Measurements from ENCODE around the gene SYT6. TPM values are rescaled to one million over a fixed set of nuclear protein-coding genes. Genes with fewer than 3 reads are reported as not detected.
A peak's percentile ranks its signal among the peaks of the same experiment; 100 is the strongest.

The SYT6 gene
- total and polyA plus RNA-seq, 7 experiments from 2014 or later: not detected

- no peak for ATAC-seq
- H3K27ac ChIP-seq (ENCODE audit: low read depth, low read length): no peak overlapping the region
- DNase-seq: no peak
- ChIA-PET POLR2A (no interaction called here), CTCF (no interaction called here)
- no peak overlapping the region for H3K27ac Mint-ChIP-seq
- H3K9me3 Mint-ChIP-seq: peaks cover 0 to 10% (median 0%) of the 10 kb centered on the region in 11 donors
- no peaks in the 10 kb centered on the region for H3K36me3 ChIP-seq (ENCODE audit: control insufficient read depth in 2 of 3, insufficient read depth in 3 of 3, low read length in 3 of 3)
- H3K36me3 Mint-ChIP-seq: peaks cover 0 to 5% (median 4%) of the 10 kb centered on the region in 5 donors
- no peaks in the 10 kb centered on the region for H3K27me3 ChIP-seq (ENCODE audit: control insufficient read depth in 2 of 2, insufficient read depth in 2 of 2, low read length in 2 of 2)
- no peak overlapping the region for H3K4me3 Mint-ChIP-seq
- H3K4me1 ChIP-seq (ENCODE audit: control insufficient read depth in 2 of 2, insufficient read depth in 2 of 2, low read length in 2 of 2): no peaks in the 10 kb centered on the region
- no peak overlapping the region for H3K4me3 ChIP-seq (ENCODE audit: low read length)
- no peaks in the 10 kb centered on the region for H3K9me3 ChIP-seq (ENCODE audit: control insufficient read depth in 2 of 3, low read length in 3 of 3)
- intact Hi-C loops (cut with micrococcal nuclease): no loop called here
- peaks cover 0 to 4% (median 0%) of the 10 kb centered on the region in 7 donors for H3K4me1 Mint-ChIP-seq
- H3K27me3 Mint-ChIP-seq: peaks cover 0 to 5% (median 0%) of the 10 kb centered on the region in 5 donors
Observed at GRCh38 chr1:114043548-114043947, 110.1 kb downstream of the SYT6 start.

- Mint-ChIP-seq H3K27ac (no peak overlapping the region), H3K4me1 (peaks cover 0 to 4% (median 0%) of the 10 kb centered on the region in 7 donors), H3K4me3 (no peak overlapping the region), H3K27me3 (peaks cover 0 to 5% (median 0%) of the 10 kb centered on the region in 5 donors), H3K36me3 (peaks cover 0 to 5% (median 4%) of the 10 kb centered on the region in 5 donors), H3K9me3 (peaks cover 0 to 7% (median 0%) of the 10 kb centered on the region in 11 donors)
- Histone ChIP-seq H3K9me3 (ENCODE audit: control insufficient read depth in 2 of 3, low read length in 3 of 3) (no peaks in the 10 kb centered on the region), H3K27ac (ENCODE audit: low read depth, low read length) (no peak overlapping the region), H3K27me3 (ENCODE audit: control insufficient read depth in 2 of 2, insufficient read depth in 2 of 2, low read length in 2 of 2) (no peaks in the 10 kb centered on the region), H3K4me3 (ENCODE audit: low read length) (no peak overlapping the region), H3K36me3 (ENCODE audit: control insufficient read depth in 2 of 3, insufficient read depth in 3 of 3, low read length in 3 of 3) (no peaks in the 10 kb centered on the region), H3K4me1 (ENCODE audit: control insufficient read depth in 2 of 2, insufficient read depth in 2 of 2, low read length in 2 of 2) (no peaks in the 10 kb centered on the region)
- ChIA-PET POLR2A (no interaction called here), CTCF (no interaction called here)
- intact Hi-C loops (cut with micrococcal nuclease): no loop called here
- ATAC-seq (no peak), DNase-seq (no peak)
Observed at GRCh38 chr1:114043054-114043453, 110.6 kb downstream of the SYT6 start.

GRCh38 chr1:114040273-114041015 is 113.2 kb downstream of the SYT6 start:
- no peaks in the 10 kb centered on the region for H3K9me3 ChIP-seq (ENCODE audit: control insufficient read depth in 2 of 3, low read length in 3 of 3)
- no peak overlapping the region for H3K27ac ChIP-seq (ENCODE audit: low read depth, low read length)
- H3K36me3 Mint-ChIP-seq: no peaks in the 10 kb centered on the region
- H3K4me3 Mint-ChIP-seq: no peak overlapping the region
- peaks cover 0 to 4% (median 0%) of the 10 kb centered on the region in 7 donors for H3K4me1 Mint-ChIP-seq
- no peaks in the 10 kb centered on the region for H3K36me3 ChIP-seq (ENCODE audit: control insufficient read depth in 2 of 3, insufficient read depth in 3 of 3, low read length in 3 of 3)
- intact Hi-C loops (cut with micrococcal nuclease): no loop called here
- H3K27ac Mint-ChIP-seq: no peak overlapping the region
- ATAC-seq: peak; percentile 73
- no peak overlapping the region for H3K4me3 ChIP-seq (ENCODE audit: low read length)
- H3K27me3 ChIP-seq (ENCODE audit: control insufficient read depth in 2 of 2, insufficient read depth in 2 of 2, low read length in 2 of 2): no peaks in the 10 kb centered on the region
- no peaks in the 10 kb centered on the region for H3K9me3 Mint-ChIP-seq
- CTCF ChIA-PET: no interaction called here
- DNase-seq: no peak
- H3K4me1 ChIP-seq (ENCODE audit: control insufficient read depth in 2 of 2, insufficient read depth in 2 of 2, low read length in 2 of 2): no peaks in the 10 kb centered on the region
- H3K27me3 Mint-ChIP-seq: peaks cover 0 to 2% (median 0%) of the 10 kb centered on the region in 5 donors
- POLR2A ChIA-PET: no interaction called here

Other genes starting within 250 kb of the SYT6 start
- 10 to 100 TPM; 50.8 to 75.4 (median 65.0) TPM for gene AP4B1, start 249.1 kb downstream of the SYT6 start, total RNA-seq
- 10 to 100 TPM; 13.7 to 15.6 TPM for gene AP4B1, start 249.1 kb downstream of the SYT6 start, polyA plus RNA-seq
- gene DCLRE1B, start 248.5 kb downstream of the SYT6 start, total RNA-seq: 10 to 100 TPM in 1 of 5 experiments, 1 to 10 TPM in 4; 4.1 to 13.6 (median 6.9) TPM
- gene DCLRE1B, start 248.5 kb downstream of the SYT6 start, polyA plus RNA-seq: 1 to 10 TPM; 3.7 to 6.8 TPM
- gene HIPK1, start 224.5 kb downstream of the SYT6 start, total RNA-seq: 100 to 1,000 TPM in 4 of 5 experiments, 10 to 100 TPM in 1; 95.8 to 211 (median 124) TPM
- gene HIPK1, start 224.5 kb downstream of the SYT6 start, polyA plus RNA-seq: 10 to 100 TPM; 11.8 to 21.3 TPM
- 1 to 10 TPM in 3 of 5 experiments, under 1 TPM in 2; 0.24 to 1.8 (median 1.1) TPM for gene OLFML3, start 174.4 kb downstream of the SYT6 start, total RNA-seq
- not detected for gene OLFML3, start 174.4 kb downstream of the SYT6 start, polyA plus RNA-seq

Measured in naive thymus-derived CD4-positive, alpha-beta T cell (primary cell).